IMR-90 (cell line): ENCODE data around the gene TAGAP. TPM values are rescaled to one million over a fixed set of nuclear protein-coding genes. Genes with fewer than 3 reads are reported as not detected.

Source experiments
- ATAC-seq: fragments of 200-7000 bp; cut with Tn5 transposase; 2 replicates; pipeline ENCODE4 v1.9.1; 2020; ENCODE audit warnings: low read depth, mild to moderate bottlenecking, moderate library complexity
- BruUV-seq: library from RNA; stranded (reverse); fragments of 400-500 nt; replicated peaks from 2 replicates; lab custom pipeline; 2021; lab: Mats Ljungman, UMichigan
- CTCF ChIA-PET: fragments of 300-600 bp; formaldehyde crosslinking; extraction: SDS; loops from one replicate; lab custom pipeline; 2021; ENCODE audit warnings: antibody characterized with exemption; lab: Yijun Ruan, JAX
- POLR2A ChIA-PET: fragments of 300-600 bp; sonication (Branson Sonifier 250); formaldehyde crosslinking; loops from one replicate; lab custom pipeline; 2022; ENCODE audit warnings: antibody characterized with exemption; ENCODE audit not compliant: unreplicated experiment; lab: Charles Lee
- DNase-seq: peaks from one replicate; pipeline ENCODE4 v3.0.0; 2013
- H2AFZ ChIP-seq: replicated peaks from 2 replicates; pipeline ENCODE3; 2013; ENCODE audit warnings: low read length, mild to moderate bottlenecking; ENCODE audit not compliant: poor library complexity
- H2AK5ac ChIP-seq: 2 replicates; pipeline ENCODE4 v1.6.1; 2013; ENCODE audit warnings: low read depth, low read length, inconsistent platforms
- H2AK9ac ChIP-seq: replicated peaks from 2 replicates; pipeline ENCODE3; 2013; ENCODE audit warnings: mild to moderate bottlenecking, low read depth, low read length, moderate library complexity; ENCODE audit not compliant: poor library complexity
- H2BK120ac ChIP-seq: 2 replicates; pipeline ENCODE4 v1.6.1; 2013; ENCODE audit warnings: low read depth, low read length, inconsistent platforms
- H2BK15ac ChIP-seq: 3 replicates; pipeline ENCODE4 v1.6.1; 2013; ENCODE audit warnings: low read depth, low read length, inconsistent platforms
- H2BK20ac ChIP-seq: 2 replicates; pipeline ENCODE4 v1.6.1; 2013; ENCODE audit warnings: low read depth, mild to moderate bottlenecking, inconsistent platforms, low read length, moderate library complexity
- H2BK5ac ChIP-seq: 2 replicates; pipeline ENCODE4 v1.6.1; 2013; ENCODE audit warnings: mild to moderate bottlenecking, low read depth, low read length, inconsistent platforms; ENCODE audit not compliant: poor library complexity, severe bottlenecking
- H3K14ac ChIP-seq: replicated peaks from 2 replicates; pipeline ENCODE4 v1.6.1; 2013; ENCODE audit warnings: low read depth, low read length, inconsistent platforms
- H3K18ac ChIP-seq: 2 replicates; pipeline ENCODE4 v1.6.1; 2013; ENCODE audit warnings: low read depth, low read length, control low read depth
- H3K23ac ChIP-seq: 2 replicates; pipeline ENCODE4 v1.6.1; 2013; ENCODE audit warnings: low read depth, low read length, inconsistent platforms
- H3K27ac ChIP-seq: 2 replicates; pipeline ENCODE4 v1.5.1; 2013; ENCODE audit warnings: mild to moderate bottlenecking, control low read depth, low read length; ENCODE audit not compliant: insufficient read depth
- H3K27me3 ChIP-seq: 2 replicates; pipeline ENCODE4 v1.6.1; 2013; ENCODE audit warnings: low read length; ENCODE audit not compliant: control insufficient read depth, insufficient read depth
- H3K36me3 ChIP-seq: 2 replicates; pipeline ENCODE4 v1.6.1; 2013; ENCODE audit warnings: low read length, mixed read lengths; ENCODE audit not compliant: control insufficient read depth, insufficient read depth
- H3K4ac ChIP-seq: 2 replicates; pipeline ENCODE4 v1.6.1; 2013; ENCODE audit warnings: low read depth, low read length, inconsistent platforms
- H3K4me1 ChIP-seq: 2 replicates; pipeline ENCODE4 v1.6.1; 2013; ENCODE audit warnings: low read length, mixed read lengths; ENCODE audit not compliant: control insufficient read depth, insufficient read depth
- H3K4me2 ChIP-seq: 2 replicates; pipeline ENCODE4 v1.6.1; 2013; ENCODE audit warnings: low read depth, mild to moderate bottlenecking, control low read depth, low read length, moderate library complexity
- H3K4me3 ChIP-seq: 2 replicates; pipeline ENCODE4 v1.5.1; 2013; ENCODE audit warnings: low read depth, mild to moderate bottlenecking, control low read depth, low read length, moderate library complexity; ENCODE audit not compliant: insufficient read depth
- H3K56ac ChIP-seq: 2 replicates; pipeline ENCODE4 v1.6.1; 2013; ENCODE audit warnings: low read length, inconsistent platforms; ENCODE audit not compliant: insufficient read depth; ENCODE audit errors: extremely low read depth
- H3K79me1 ChIP-seq, 2 experiments: 2 replicates each; pipeline ENCODE4 v1.6.1; 2013; ENCODE audit warnings: low read length in 2 of 2, inconsistent platforms in 1 of 2, low read depth in 1 of 2
- H3K9ac ChIP-seq: 2 replicates; pipeline ENCODE4 v1.6.1; 2013; ENCODE audit warnings: low read depth, low read length, control low read depth
- H3K9me1 ChIP-seq: 2 replicates; pipeline ENCODE4 v1.6.1; 2013; ENCODE audit warnings: low read length, inconsistent platforms; ENCODE audit not compliant: insufficient read depth
- H3K9me3 ChIP-seq: 2 replicates; pipeline ENCODE4 v1.6.1; 2013; ENCODE audit warnings: low read length; ENCODE audit not compliant: control insufficient read depth, insufficient read depth
- H4K20me1 ChIP-seq: 2 replicates; pipeline ENCODE4 v1.6.1; 2013; ENCODE audit warnings: low read length, inconsistent platforms; ENCODE audit not compliant: insufficient read depth
- H4K5ac ChIP-seq: 2 replicates; pipeline ENCODE4 v1.6.1; 2013; ENCODE audit warnings: mild to moderate bottlenecking, low read depth, low read length, control low read depth
- H4K8ac ChIP-seq, 2 experiments: 2 replicates each; pipeline ENCODE4 v1.6.1; 2013; ENCODE audit warnings: low read depth in 2 of 2, low read length in 2 of 2, control low read depth in 1 of 2, inconsistent platforms in 1 of 2
- H4K91ac ChIP-seq: 2 replicates; pipeline ENCODE4 v1.6.1; 2013; ENCODE audit warnings: low read depth, low read length, inconsistent platforms; ENCODE audit not compliant: insufficient read depth
- CEBPB ChIP-seq: IDR thresholded peaks from 2 replicates; pipeline ENCODE4 v1.6.1; 2012; ENCODE audit warnings: low read depth, low read length, improper control_type of control experiment
- CHD1 ChIP-seq: IDR thresholded peaks from 2 replicates; pipeline ENCODE4 v1.6.1; 2012; ENCODE audit warnings: low read depth, low read length, improper control_type of control experiment
- CTCF ChIP-seq: conservative IDR thresholded peaks from 2 replicates; pipeline ENCODE4 v1.5.1; 2012; ENCODE audit warnings: mild to moderate bottlenecking, low read depth, low read length, improper control_type of control experiment
- FOS ChIP-seq: fragments of 150-350 bp; IDR thresholded peaks from 2 replicates; pipeline ENCODE4 v1.6.1; 2016; ENCODE audit warnings: low read depth, low read length
- MAFK ChIP-seq: IDR thresholded peaks from 2 replicates; pipeline ENCODE4 v1.6.1; 2012; ENCODE audit warnings: low read depth, low read length, improper control_type of control experiment
- MAZ ChIP-seq: IDR thresholded peaks from 2 replicates; pipeline ENCODE4 v1.6.1; 2012; ENCODE audit warnings: low read depth, mild to moderate bottlenecking, low read length, improper control_type of control experiment, moderate library complexity, borderline replicate concordance
- NFE2L2 ChIP-seq: fragments of 150-350 bp; IDR thresholded peaks from 2 replicates; pipeline ENCODE4 v1.6.1; 2016; ENCODE audit warnings: low read depth, mild to moderate bottlenecking, low read length
- RFX5 ChIP-seq: IDR thresholded peaks from 2 replicates; pipeline ENCODE4 v1.8.0; 2012; ENCODE audit warnings: low read depth, mild to moderate bottlenecking, low read length, moderate library complexity
- SMC3 ChIP-seq: fragments of 150-350 bp; IDR thresholded peaks from 2 replicates; pipeline ENCODE4 v1.6.1; 2016; ENCODE audit warnings: low read depth, mild to moderate bottlenecking, antibody characterized with exemption, low read length, moderate library complexity
- USF2 ChIP-seq: fragments of 150-350 bp; IDR thresholded peaks from 2 replicates; pipeline ENCODE4 v1.6.1; 2017; ENCODE audit warnings: mild to moderate bottlenecking, antibody characterized with exemption, low read length, low read depth
- WGBS, 2 experiments: methylation state at CpG; one replicate each; pipeline versions ENCODE4 v1.1.5 to v1.1.7; 2013; ENCODE audit warnings: missing lambda C conversion rate in 2 of 2; ENCODE audit not compliant: insufficient read length in 1 of 2; ENCODE audit errors: extremely low coverage in 2 of 2; 5-methylcytosine and 5-hydroxymethylcytosine counted together
- dilution Hi-C: fragments of 300-500 bp; cut with HindIII; formaldehyde crosslinking; loops from one replicate; pipeline ENCODE4 v1.14.3; 2018; ENCODE audit warnings: low sequenced_read_pairs; ENCODE audit not compliant: unreplicated experiment
- in situ Hi-C: fragments of 300-500 bp; cut with MboI; formaldehyde crosslinking; loops from 3 replicates; pipeline ENCODE4 v1.14.3; 2019; ENCODE audit warnings: low sequenced_read_pairs, inconsistent platforms, mixed read lengths
- intact Hi-C: fragments of 100-400 bp; cut with micrococcal nuclease; formaldehyde crosslinking; loops from 2 replicates; pipeline ENCODE4 v1.10.0; 2022
- polyA plus RNA-seq, 3 experiments: library from polyadenylated mRNA; depleted of rRNA; stranded (reverse); fragments of >200 nt; gene quantifications; 2 replicates each; pipeline ENCODE4 v1.2.3, GENCODE V29; 2012; ENCODE audit warnings: low replicate concordance in 1 of 3
- total RNA-seq: library from RNA; depleted of rRNA; stranded (reverse); fragments of >200 nt; gene quantifications from 2 replicates; pipeline ENCODE4 v1.2.3, GENCODE V29; 2012

Gene TAGAP
- total and polyA plus RNA-seq, 2 of the 4 experiments (the other 2 are of a cell fraction): not detected

GRCh38 chr6:158991017-158991723 is 53.6 kb downstream of the TAGAP start:
- Histone ChIP-seq H3K79me1 (no peaks in the 10 kb centered on the region), H3K4me3 (no peak overlapping the region), H2AK5ac (no peak overlapping the region), H4K8ac (no peak overlapping the region), H4K91ac (no peak overlapping the region), H2AK9ac (peak overlapping the region; percentile 50), H2AFZ (no peak overlapping the region), H4K5ac (no peak overlapping the region), H3K27ac (no peak overlapping the region), H3K56ac (no peak overlapping the region), H3K18ac (no peak overlapping the region), H2BK5ac (no peak overlapping the region), H3K4ac (no peak overlapping the region), H3K9ac (no peak overlapping the region), H3K9me1 (no peaks in the 10 kb centered on the region; the same call in 1 of the 2 replicates), H4K20me1 (no peaks in the 10 kb centered on the region), H3K9me3 (peaks cover 4% of the 10 kb centered on the region; the same call in 1 of the 2 replicates), H2BK20ac (no peak overlapping the region), H3K27me3 (no peaks in the 10 kb centered on the region), H2BK120ac (no peak overlapping the region), H3K14ac (no peak overlapping the region), H3K36me3 (0 out of 2 replicates have a peak, but pooled peaks cover 2% of the 10 kb centered on the region), H3K23ac (no peak overlapping the region), H2BK15ac (no peak overlapping the region), H3K4me1 (no peaks in the 10 kb centered on the region), H3K4me2 (no peak overlapping the region)
- dilution Hi-C loops: no loop called here
- intact Hi-C loops: no loop called here
- no CpG with 5 or more reads among the region's 2 CpGs for WGBS, 2 experiments
- ATAC-seq: no peak
- ChIA-PET CTCF (no interaction called here), POLR2A (no interaction called here)
- in situ Hi-C loops: no loop called here
- no TSS peak for BruUV-seq
- no peak for DNase-seq
- no peak for TF ChIP-seq USF2
- TF ChIP-seq CTCF: no peak
- TF ChIP-seq FOS: no peak
- TF ChIP-seq CEBPB: no peak
- no peak for TF ChIP-seq CHD1
- TF ChIP-seq RFX5: no peak
- no peak for TF ChIP-seq MAZ
- no peak for TF ChIP-seq SMC3
- TF ChIP-seq NFE2L2: no peak
- TF ChIP-seq MAFK: no peak
